ENCODE data around the gene PFKFB4.

DNA sequence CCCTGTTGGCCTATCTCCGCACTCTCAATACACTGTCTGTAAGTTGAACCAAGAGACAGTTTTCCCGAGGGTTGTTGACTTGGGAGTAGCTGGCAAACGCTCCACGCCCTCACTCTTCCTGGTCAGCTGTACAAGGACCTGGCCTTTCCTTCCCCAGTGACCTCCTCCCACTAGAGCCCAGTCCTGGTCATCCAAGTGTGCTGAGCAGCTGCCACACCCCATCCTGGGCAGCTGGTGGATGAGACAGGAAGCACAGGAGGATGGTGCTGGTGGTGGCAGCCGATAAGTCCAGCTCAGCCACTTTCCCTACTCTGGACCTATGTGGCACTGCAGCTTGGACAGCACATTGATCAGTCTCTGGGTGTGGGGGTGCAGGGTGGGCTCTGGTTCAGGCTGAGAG lies 19.8 kb downstream of the PFKFB4 start:
- TF ChIP-seq, protein P1, sequence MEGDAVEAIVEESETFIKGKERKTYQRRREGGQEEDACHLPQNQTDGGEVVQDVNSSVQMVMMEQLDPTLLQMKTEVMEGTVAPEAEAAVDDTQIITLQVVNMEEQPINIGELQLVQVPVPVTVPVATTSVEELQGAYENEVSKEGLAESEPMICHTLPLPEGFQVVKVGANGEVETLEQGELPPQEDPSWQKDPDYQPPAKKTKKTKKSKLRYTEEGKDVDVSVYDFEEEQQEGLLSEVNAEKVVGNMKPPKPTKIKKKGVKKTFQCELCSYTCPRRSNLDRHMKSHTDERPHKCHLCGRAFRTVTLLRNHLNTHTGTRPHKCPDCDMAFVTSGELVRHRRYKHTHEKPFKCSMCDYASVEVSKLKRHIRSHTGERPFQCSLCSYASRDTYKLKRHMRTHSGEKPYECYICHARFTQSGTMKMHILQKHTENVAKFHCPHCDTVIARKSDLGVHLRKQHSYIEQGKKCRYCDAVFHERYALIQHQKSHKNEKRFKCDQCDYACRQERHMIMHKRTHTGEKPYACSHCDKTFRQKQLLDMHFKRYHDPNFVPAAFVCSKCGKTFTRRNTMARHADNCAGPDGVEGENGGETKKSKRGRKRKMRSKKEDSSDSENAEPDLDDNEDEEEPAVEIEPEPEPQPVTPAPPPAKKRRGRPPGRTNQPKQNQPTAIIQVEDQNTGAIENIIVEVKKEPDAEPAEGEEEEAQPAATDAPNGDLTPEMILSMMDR (IDR thresholded peaks at IDR 0.05; ENCODE audit: low read length): no peak
- TF ChIP-seq EZH2 (IDR thresholded peaks at IDR 0.05; ENCODE audit: borderline replicate concordance, low read length): no peak

Data from OCI-LY1 (cell line).